HG03460 (cell line): ENCODE results near the gene PRKG1.

Experiments
- ATAC-seq: cut with Tn5 transposase; IDR thresholded peaks from one replicate; pipeline ENCODE4 v1.9.1; 2021; ENCODE audit not compliant: unreplicated experiment

Gene PRKG1

DNA sequence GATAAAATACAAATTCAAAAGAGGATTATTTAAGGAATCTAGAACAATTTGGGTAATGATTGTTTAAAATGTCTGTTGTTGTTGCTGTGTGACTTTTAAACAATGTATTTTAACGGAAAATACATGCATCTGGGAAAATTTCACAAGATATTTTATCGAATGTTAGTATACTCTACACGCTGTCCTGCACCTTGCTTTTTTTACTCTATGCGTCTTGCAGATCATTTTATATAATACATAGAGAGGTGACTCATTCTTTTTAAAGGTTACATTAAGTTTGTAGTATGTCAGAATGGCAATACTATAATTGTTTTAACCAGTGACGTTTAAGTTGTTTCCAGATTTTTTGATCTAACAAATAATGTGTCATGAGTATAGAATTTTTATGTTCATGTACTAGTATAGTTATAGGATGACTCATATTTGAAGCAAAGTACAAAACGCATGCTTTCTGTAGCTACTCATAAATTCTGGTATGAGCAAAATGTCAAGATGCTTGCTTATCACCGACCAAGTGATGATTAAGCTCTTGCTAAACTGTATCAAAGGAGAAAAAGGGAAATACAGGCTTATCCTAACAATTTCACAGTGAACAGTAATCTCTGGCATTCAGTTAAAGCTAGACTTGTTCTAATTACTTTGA lies 1244.7 kb downstream of the PRKG1 start:
- ATAC-seq: no peak

DNA sequence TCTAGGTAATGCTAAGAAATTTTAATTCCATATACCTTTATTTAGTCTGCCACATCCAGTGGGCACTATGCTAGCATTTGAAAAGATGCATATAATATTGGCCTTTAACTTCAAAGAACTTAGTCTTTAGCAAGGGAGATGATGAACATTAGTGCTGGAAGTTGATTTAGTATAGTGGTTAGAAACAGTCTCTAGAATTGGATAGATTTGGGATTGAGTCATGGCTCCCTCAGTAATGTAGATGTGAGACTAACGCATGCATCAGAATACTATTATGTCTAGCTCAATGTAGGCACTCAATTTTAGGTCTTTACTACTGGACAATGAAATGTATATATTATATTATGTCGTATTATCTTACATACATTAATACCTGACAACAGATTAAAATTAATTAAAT lies 1245.6 kb downstream of the PRKG1 start:
- no peak for ATAC-seq

DNA sequence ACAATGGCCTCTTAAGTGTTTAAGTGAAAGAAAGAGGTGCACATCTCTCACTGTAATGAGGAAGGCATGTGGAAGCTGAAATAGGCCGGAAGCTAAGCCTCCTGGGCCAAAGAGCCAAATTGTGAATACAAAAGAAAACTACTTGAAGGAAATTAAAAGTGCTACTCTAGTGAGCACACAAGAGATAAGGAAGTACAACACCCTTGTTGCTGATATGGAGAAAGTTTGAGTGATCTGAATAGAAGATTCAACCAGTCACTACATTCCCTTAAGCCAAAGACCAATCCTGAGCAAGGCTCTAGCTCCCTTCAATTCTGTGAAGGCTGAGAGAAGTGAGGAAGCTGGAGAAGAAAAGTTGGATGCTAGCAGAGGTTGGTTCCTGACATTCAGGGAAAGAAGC lies 1248.0 kb downstream of the PRKG1 start:
- no peak for ATAC-seq

DNA sequence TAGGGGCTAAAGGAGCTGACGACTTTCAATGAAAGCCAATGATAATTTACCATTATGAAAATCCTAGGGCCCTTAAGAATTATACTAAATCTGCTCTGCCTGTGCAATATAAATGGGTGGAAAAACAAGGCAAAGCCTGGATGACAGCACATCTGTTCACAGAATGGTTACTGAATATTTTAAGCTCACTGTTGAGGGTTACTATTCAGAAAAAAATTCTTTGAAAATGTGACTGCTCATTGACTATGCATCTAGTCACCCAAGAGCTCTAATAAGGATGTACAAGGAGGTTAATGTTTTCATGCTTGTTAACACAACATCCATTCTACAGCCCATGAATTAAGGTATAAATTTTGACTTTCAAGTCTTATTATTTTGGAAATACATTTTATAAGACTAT lies 1248.6 kb downstream of the PRKG1 start:
- ATAC-seq: no peak

DNA sequence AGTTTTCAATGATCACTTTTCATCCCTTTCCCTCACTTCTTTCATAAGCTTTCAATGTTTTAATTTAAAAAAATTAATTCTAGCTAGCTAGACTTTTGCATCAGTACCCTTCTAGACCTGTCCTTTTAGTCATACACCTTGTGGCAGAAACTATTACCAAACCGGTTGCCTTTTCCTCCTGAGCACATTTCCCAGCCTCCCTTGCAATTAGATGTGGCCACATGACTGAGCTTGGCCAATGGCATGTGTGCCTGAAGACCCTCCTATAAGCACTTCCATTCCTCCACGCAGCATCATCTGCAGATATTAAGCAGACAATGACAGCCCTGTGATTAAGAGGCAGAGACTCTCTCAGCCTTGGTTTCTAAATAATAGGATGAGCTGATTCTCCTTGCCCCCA lies 1252.1 kb downstream of the PRKG1 start:
- no peak for ATAC-seq

DNA sequence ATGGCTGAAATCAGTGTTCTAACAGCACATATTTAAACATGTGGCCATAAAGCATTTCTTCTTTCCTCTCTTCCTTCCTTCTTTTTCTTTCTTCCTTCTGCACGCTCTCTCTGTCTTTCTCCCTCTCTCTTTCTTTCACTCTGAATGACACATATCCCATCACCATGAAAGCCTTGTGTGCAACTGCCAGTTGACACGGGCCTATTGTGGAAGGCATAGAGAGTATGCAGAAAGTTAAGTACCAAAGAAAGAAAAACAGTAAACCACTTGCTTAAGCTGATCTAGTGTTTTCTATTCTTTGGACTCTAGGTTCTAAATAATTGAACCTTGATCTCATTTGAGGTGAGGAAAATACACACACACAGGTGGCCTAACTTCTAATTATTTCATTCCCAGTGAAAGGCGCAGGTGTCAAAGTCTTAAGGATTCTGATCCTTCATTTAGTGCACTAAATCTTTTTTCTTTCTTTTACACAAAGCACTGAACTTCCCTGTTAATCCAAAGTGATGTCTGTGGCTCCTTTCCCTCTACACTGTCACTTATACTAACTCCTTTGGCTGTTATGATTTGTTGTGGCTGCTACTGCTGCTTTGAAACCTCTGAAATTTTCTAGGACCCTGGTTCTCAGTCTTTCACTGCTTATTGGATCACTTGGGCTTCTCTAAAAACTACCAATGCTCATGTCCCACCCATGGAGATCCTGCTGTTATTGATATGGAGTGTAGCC lies 1257.5 kb downstream of the PRKG1 start:
- ATAC-seq: no peak

DNA sequence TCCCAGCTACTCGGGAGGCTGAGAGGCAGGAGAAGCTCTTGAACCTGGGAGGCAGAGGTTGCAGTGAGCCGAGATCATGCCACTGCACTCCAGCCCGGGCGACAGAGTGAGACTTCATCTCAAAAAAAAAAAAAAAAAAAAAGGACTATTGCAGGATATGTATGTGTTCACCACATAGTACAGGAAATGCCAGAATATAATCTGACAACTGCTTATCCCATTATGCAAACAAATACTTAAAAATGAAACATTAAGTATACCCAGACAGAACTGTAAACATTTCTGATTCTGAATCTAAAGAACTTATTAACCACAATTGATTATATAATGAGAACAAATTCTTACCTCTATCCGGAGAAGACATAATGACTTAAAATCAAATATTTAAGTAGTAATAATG lies 1258.5 kb downstream of the PRKG1 start:
- ATAC-seq: no peak

DNA sequence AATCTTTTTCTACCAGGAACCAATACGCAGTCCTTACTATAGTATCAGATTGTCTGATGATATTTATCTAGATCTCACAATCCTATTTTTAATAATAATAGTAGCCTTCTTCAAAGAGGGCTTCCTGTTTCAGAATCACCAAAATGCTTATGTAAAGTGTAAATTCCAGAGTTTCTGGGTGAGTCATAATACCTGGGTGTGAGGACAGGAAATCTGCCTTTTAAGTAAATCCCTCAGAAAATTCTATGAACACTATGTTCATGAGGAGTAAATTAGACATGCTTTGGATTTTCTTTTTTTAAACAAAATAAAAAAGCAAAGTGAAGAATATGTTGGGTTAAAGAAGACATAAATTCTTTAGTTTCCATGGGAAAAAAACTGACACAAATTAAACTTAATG lies 1260.3 kb downstream of the PRKG1 start:
- no peak for ATAC-seq

DNA sequence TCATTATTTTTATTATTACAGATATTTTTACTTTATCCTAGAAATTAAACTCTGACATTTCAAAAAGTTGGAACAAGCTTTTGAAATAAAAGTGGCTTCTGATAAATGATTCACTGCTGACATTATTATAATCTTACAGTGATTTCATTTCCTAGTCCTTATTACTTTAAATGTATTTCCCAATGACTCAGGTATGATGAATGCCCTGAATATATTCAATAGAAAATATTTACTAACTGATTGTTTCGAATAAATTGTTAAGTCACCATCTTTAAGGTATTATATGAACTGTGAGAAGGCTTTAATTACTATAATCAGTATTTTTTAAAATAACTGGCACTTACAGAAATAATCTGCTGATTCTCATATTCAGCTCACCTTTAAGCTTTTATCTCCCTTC lies 1261.4 kb downstream of the PRKG1 start:
- ATAC-seq: no peak

DNA sequence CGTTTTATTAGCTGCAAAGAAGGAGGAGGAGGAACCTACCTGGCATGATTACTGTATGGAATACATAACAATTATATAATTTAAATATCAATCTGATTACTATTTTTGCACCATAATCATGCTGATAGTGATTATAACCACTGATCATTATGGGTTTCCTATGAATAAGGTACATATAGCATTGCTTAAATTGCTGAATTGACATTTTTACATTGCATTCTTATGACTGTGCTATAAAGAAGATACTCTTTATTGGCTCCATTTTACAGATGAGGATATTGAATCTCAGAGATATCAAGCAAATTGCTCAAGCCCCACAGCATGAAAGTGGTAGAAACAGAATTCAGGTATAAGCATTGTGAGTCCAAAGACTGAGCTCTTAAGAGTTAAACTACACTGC lies 1262.9 kb downstream of the PRKG1 start:
- no peak for ATAC-seq

DNA sequence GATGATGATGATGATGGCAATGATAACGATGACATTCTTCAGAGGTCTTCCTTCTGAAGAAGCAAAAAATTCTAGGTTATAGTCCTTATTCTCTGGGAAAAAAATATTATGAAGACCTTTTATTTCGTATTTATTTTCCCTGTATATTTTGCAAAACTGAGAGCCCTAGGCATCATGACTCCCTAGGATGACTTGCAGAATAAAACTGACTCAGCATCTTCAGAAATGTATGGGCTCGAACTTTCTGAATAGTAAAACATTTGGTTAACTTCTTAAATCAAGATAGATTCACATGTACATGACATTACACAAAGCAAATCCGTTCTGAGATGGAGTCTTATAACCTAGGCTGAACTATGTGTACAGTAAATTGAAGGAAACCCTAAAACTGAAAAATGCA lies 1269.2 kb downstream of the PRKG1 start:
- ATAC-seq: no peak

DNA sequence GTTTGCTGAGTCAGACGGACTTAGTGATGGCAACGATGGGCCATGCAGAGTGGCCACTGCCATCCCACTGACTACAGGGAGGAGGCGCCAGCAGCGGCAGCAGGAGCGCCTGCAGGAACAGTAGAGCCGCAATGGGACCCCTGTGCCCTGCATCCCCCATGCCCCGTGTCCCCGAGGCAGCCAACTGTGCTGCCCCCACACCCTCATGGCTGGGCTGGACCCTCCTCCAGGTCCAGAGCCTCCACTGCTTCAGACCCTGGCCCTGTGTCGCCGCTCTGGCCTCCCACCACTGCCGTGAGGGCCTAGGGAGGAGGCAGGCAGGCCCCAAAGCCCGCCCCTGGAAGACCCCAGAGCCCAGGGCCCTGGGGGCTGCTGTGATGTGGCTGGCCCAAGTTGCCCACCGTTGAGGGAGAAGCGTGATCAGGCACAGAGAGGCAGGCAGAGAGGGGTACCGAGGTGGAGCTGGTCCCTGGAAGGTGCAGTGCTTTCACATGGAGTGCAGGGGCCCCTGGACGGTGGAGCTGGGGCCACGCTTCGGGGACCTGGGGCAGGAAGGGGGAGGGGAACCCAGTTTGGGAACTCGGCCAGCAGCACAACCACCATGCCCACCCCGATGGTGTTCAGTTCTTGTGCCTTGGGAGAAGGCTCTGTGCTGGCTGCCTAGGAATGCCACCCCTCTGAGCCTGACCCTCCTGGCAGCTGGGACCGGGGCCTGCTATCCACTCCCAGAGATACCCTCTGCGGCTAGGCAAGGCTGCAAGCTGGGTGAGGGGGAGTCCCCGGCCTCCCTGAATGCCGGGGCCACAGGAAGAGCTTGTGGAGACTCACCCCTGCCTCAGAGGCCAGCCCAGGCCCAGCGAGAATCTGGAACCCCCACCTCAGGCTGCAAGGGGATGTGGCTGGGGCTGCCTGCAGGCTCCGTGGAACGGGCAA lies 1272.4 kb downstream of the PRKG1 start:
- ATAC-seq: no peak

DNA sequence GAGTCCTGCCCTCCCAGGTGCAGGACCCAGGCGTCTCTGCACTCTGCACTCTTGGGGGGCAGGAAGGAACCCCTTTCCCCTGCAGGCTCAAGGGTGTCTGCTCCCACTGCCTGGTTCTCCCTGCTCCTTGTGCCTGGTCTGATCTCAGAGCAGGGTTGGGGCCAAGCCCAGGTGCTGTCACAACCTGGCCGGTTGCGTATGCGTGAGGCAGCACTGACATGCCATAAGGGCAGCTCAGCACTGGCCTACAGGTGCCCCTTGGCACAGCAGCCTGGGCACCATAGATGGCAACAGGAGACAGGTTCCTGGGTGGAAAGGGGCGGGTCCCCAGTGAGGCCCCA lies 1273.0 kb downstream of the PRKG1 start:
- no peak for ATAC-seq
